Endothelial cell of umbilical vein (primary cell): ENCODE data around the gene CIITA. TPM values are rescaled to one million over a fixed set of nuclear protein-coding genes. Genes with fewer than 3 reads are reported as not detected.

Experiments used
- BruUV-seq: library from RNA; stranded (reverse); fragments of 400-500 nt; replicated peaks from 2 replicates; lab custom pipeline; 2021; lab: Mats Ljungman, UMichigan
- CTCF ChIA-PET: fragments of 300-600, 350-600 bp; sonication (Branson Sonifier 250); formaldehyde crosslinking; loops from one replicate; lab custom pipeline; 2021; ENCODE audit warnings: antibody characterized with exemption, inconsistent platforms; lab: Charles Lee
- POLR2A ChIA-PET: fragments of 300-600, 350-600 bp; sonication (Branson Sonifier 250); formaldehyde crosslinking; loops from one replicate; lab custom pipeline; 2021; ENCODE audit warnings: antibody characterized with exemption, inconsistent platforms; lab: Charles Lee
- DNase-seq: peaks from one replicate; pipeline ENCODE4 v3.0.0-alpha.2; 2011; ENCODE audit warnings: low read depth, low spot score
- FAIRE-seq: peaks from 2 replicates; lab custom pipeline; 2011; peaks lifted over from hg19 to GRCh38; lab: Jason Lieb, UNC
- H2AFZ ChIP-seq: 2 replicates; pipeline ENCODE4 v1.6.0; 2012; ENCODE audit warnings: low read depth, low read length, control low read depth, inconsistent platforms
- H3K27ac ChIP-seq: 2 replicates; pipeline ENCODE4 v1.5.1; 2011; ENCODE audit warnings: low read depth, mild to moderate bottlenecking, control low read depth, low read length, moderate library complexity; ENCODE audit not compliant: insufficient read depth
- H3K27me3 ChIP-seq, 2 experiments: 2 replicates each; pipeline versions ENCODE4 v1.6.0 to v1.6.1; 2011; ENCODE audit warnings: low read length in 2 of 2, mixed read lengths in 1 of 2; ENCODE audit not compliant: control insufficient read depth in 2 of 2, insufficient read depth in 2 of 2
- H3K36me3 ChIP-seq, 2 experiments: 2 replicates in 1 of 2; 3 replicates in 1 of 2; pipeline ENCODE4 v1.5.1; 2011; ENCODE audit warnings: low read length in 2 of 2, mild to moderate bottlenecking in 1 of 2, moderate library complexity in 1 of 2; ENCODE audit not compliant: control insufficient read depth in 2 of 2, insufficient read depth in 2 of 2; ENCODE audit errors: extremely low read depth in 1 of 2
- H3K4me1 ChIP-seq: 3 replicates; pipeline ENCODE4 v1.5.1; 2011; ENCODE audit warnings: mild to moderate bottlenecking, low read length; ENCODE audit not compliant: control insufficient read depth, insufficient read depth; ENCODE audit errors: extremely low read depth
- H3K4me2 ChIP-seq: 2 replicates; pipeline ENCODE4 v1.6.1; 2011; ENCODE audit warnings: low read length, control low read depth, mixed read lengths; ENCODE audit not compliant: insufficient read depth
- H3K4me3 ChIP-seq, 3 experiments: fragments of 200-600 bp in 1 of 3; sonication (generic), shearing (Covaris generic) in 1 of 3; replicated peaks in 1 of 3; 2 replicates each; pipeline ENCODE4 v1.5.1; 2011 to 2016; ENCODE audit warnings: control low read depth in 3 of 3, low read length in 3 of 3, mild to moderate bottlenecking in 2 of 3, inconsistent platforms in 1 of 3, low read depth in 1 of 3, moderate library complexity in 1 of 3; ENCODE audit not compliant: insufficient read depth in 1 of 3
- H3K79me2 ChIP-seq: 2 replicates; pipeline ENCODE4 v1.6.0; 2012; ENCODE audit warnings: low read length, inconsistent platforms; ENCODE audit not compliant: control insufficient read depth, insufficient read depth
- H3K9ac ChIP-seq: replicated peaks from 2 replicates; pipeline ENCODE3; 2011; ENCODE audit warnings: low read length, control low read depth; ENCODE audit not compliant: insufficient read depth; ENCODE audit errors: extremely low read depth
- H3K9me1 ChIP-seq: replicated peaks from 3 replicates; pipeline ENCODE4 v1.6.0; 2011; ENCODE audit warnings: mild to moderate bottlenecking, low read length; ENCODE audit not compliant: control insufficient read depth, insufficient read depth; ENCODE audit errors: extremely low read depth
- H3K9me3 ChIP-seq: replicated peaks from 2 replicates; pipeline ENCODE4 v1.5.1; 2012; ENCODE audit warnings: low read length, inconsistent platforms; ENCODE audit not compliant: control insufficient read depth, insufficient read depth
- H4K20me1 ChIP-seq: replicated peaks from 2 replicates; pipeline ENCODE3; 2011; ENCODE audit warnings: mild to moderate bottlenecking, low read length; ENCODE audit not compliant: control insufficient read depth, insufficient read depth; ENCODE audit errors: extremely low read depth
- CTCF ChIP-seq, 2 donors: IDR thresholded peaks; 1 replicate in 1 of 2; 2 replicates in 1 of 2; pipeline ENCODE4 v1.5.1; 2011; ENCODE audit warnings: low read length in 2 of 2, mild to moderate bottlenecking in 2 of 2, moderate library complexity in 2 of 2, control low read depth in 1 of 2, inconsistent platforms in 1 of 2, low read depth in 1 of 2; ENCODE audit not compliant: insufficient read depth in 1 of 2; ENCODE audit errors: extremely low read depth in 1 of 2
- EZH2 ChIP-seq: IDR thresholded peaks from 2 replicates; pipeline ENCODE4 v1.6.1; 2012; ENCODE audit warnings: borderline replicate concordance, low read depth, mild to moderate bottlenecking, moderate library complexity, low read length, inconsistent platforms; ENCODE audit not compliant: severe bottlenecking
- FOS ChIP-seq: IDR thresholded peaks from 2 replicates; pipeline ENCODE4 v1.6.1; 2011; ENCODE audit warnings: mild to moderate bottlenecking, low read length, moderate library complexity, borderline replicate concordance; ENCODE audit not compliant: insufficient read depth
- GATA2 ChIP-seq: IDR thresholded peaks from 2 replicates; pipeline ENCODE4 v1.7.0; 2011; ENCODE audit warnings: low read depth, mild to moderate bottlenecking, moderate library complexity, mixed read lengths, low read length; ENCODE audit not compliant: insufficient read length, insufficient read depth
- JUN ChIP-seq: IDR thresholded peaks from 2 replicates; pipeline ENCODE4 v1.6.1; 2011; ENCODE audit warnings: borderline replicate concordance, low read depth; ENCODE audit not compliant: insufficient read length, insufficient read depth
- MAX ChIP-seq: IDR thresholded peaks from 2 replicates; pipeline ENCODE4 v1.6.1; 2011; ENCODE audit not compliant: insufficient read depth, insufficient read length
- MYC ChIP-seq: IDR thresholded peaks from one replicate; pipeline ENCODE4 v1.6.1; 2011; ENCODE audit warnings: mild to moderate bottlenecking, low read depth, low read length
- POLR2A ChIP-seq: IDR thresholded peaks from 2 replicates; pipeline ENCODE4 v1.6.1; 2012; ENCODE audit warnings: low read depth, mild to moderate bottlenecking, control low read depth, low read length
- POLR2AphosphoS5 ChIP-seq: IDR thresholded peaks from 2 replicates; pipeline ENCODE4 v1.6.1; 2012; ENCODE audit warnings: low read depth, mild to moderate bottlenecking, control low read depth, low read length, moderate library complexity; ENCODE audit not compliant: insufficient read depth
- dilution Hi-C: fragments of 300-500 bp; cut with MboI; formaldehyde crosslinking; loops from one replicate; pipeline ENCODE4 v1.15.0; 2019; ENCODE audit warnings: low sequenced_read_pairs; ENCODE audit not compliant: extremely low pct_ligation_motif_present
- intact Hi-C: fragments of 100-400 bp; cut with micrococcal nuclease; formaldehyde crosslinking; loops from one replicate; pipeline ENCODE4 v1.10.0; 2022
- polyA plus RNA-seq, 4 experiments: library from polyadenylated mRNA; depleted of rRNA in 3 of 4; stranded (reverse) in 3 of 4; unstranded in 1 of 4; fragments of >200 nt; gene quantifications; 2 replicates each; pipeline versions ENCODE4 v1.2.1 to v1.2.3, GENCODE V29; 2011 to 2012; ENCODE audit warnings: missing spikeins in 1 of 4
- total RNA-seq: library from RNA; stranded (reverse); gene quantifications from 2 replicates; pipeline ENCODE4 v1.2.3, GENCODE V29; 2021

The CIITA gene
- total and polyA plus RNA-seq, 2 donors (not counting 3 experiments of a cell fraction or from before 2014, with no cell fraction given) = not detected

- TF ChIP-seq POLR2AphosphoS5 (no peak), GATA2 (no peak), POLR2A (no peak), CTCF (IDR thresholded peaks at IDR 0.05; ENCODE audit: extremely low read depth in 1 of 2, insufficient read depth in 1 of 2, low read depth in 1 of 2, low read length in 2 of 2) (no peak), MAX (no peak), MYC (no peak), FOS (no peak), EZH2 (no peak), JUN (no peak)
- dilution Hi-C loops (no loop called here), intact Hi-C loops (loop anchor here (10.0 kb wide), 1 partner anchor 565 kb away; the partner anchor contains the start of gene ATF7IP2)
- H4K20me1 ChIP-seq = no peaks in the 10 kb centered on the region
- no TSS peak for BruUV-seq
- H3K4me3 ChIP-seq = no peak overlapping the region
- ChIA-PET CTCF (interaction anchor here (1.3 to 2.4 kb wide), 3 partner anchors 14 to 307 kb away, joined by 4 to 10 read pairs (median 10); partner anchors contain the start of gene SOCS1), POLR2A (no interaction called here)
- no peaks in the 10 kb centered on the region for H3K9me1 ChIP-seq
- no peak overlapping the region for H3K4me2 ChIP-seq
- no peaks in the 10 kb centered on the region for H3K27me3 ChIP-seq
- H3K9me3 ChIP-seq = no peaks in the 10 kb centered on the region
- DNase-seq (no peak), FAIRE-seq (no peak)
- no peaks in the 10 kb centered on the region for H3K36me3 ChIP-seq
- peaks cover 15% of the 10 kb centered on the region for H3K4me1 ChIP-seq
- no peak overlapping the region for H3K27ac ChIP-seq
- no peak overlapping the region for H2AFZ ChIP-seq
- H3K9ac ChIP-seq = no peak overlapping the region
- H3K79me2 ChIP-seq = peaks cover 23% of the 10 kb centered on the region
These were observed 72.5 kb downstream of the CIITA start for GRCh38 chr16:10949424-10949970.
